Stimulated activated CD4-positive, alpha-beta T cell treated with anti-CD3 and anti-CD28 coated beads, Interleukin-2, amount 100 ng/mL, for 24 hours (primary cell): ENCODE results near the gene MORC1.

ENCODE experiments used
- DNase-seq, 2 donors: peaks; one replicate each; pipeline ENCODE4 v3.0.0-alpha.2; 2020

Gene MORC1

GRCh38 chr3:108931035-108931434, 186.9 kb downstream of the MORC1 start:
- DNase-seq: no peak

GRCh38 chr3:108918866-108919265, 199.1 kb downstream of the MORC1 start:
- no peak for DNase-seq

GRCh38 chr3:108914774-108915641, 202.9 kb downstream of the MORC1 start:
- peak; percentile 56 to 63 for DNase-seq

GRCh38 chr3:108909799-108910198, 208.1 kb downstream of the MORC1 start:
- DNase-seq: no peak
